Astrocyte of the spinal cord (primary cell): ENCODE data around the gene RNASE2.
A peak's percentile ranks its signal among the peaks of the same experiment; 100 is the strongest.
"Not testable (repeated sequence)": the region's sequence is repeated elsewhere in the genome, so short reads cannot be mapped to it uniquely, and the experiment has no call there.

ENCODE experiments used
- DNase-seq: peaks from one replicate; pipeline ENCODE4 v3.0.0; 2011; ENCODE audit warnings: low read depth, low spot score
- H3K4me3 ChIP-seq: 2 replicates; pipeline ENCODE4 v1.5.1; 2011; ENCODE audit warnings: low read depth, mild to moderate bottlenecking, low read length, moderate library complexity
- CTCF ChIP-seq: IDR thresholded peaks from 2 replicates; pipeline ENCODE4 v1.5.1; 2012; ENCODE audit warnings: low read depth, mild to moderate bottlenecking, low read length, inconsistent platforms
- in situ Hi-C: cut with HindIII; loops from 2 replicates; pipeline ENCODE4 v1.10.0; 2017; ENCODE audit warnings: low sequenced_read_pairs

RNASE2 gene

DNA sequence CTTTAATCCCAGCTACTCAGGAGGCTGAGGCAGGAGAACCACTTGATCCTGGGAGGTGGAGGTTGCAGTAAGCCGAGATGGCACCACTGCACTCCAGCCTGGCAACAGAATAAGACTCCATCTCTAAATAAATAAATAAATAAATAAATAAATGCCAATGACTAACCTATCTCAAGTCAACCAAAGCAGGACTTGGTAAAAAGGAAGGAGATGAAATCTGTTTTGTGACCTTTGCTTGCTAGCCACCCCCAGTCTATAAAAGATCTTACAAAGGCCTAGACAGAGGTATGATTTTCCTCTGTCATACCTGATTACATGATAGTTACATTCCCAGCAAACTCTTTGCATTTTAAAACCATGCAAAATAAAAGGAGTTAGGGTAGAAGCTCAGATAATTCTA, 21.0 kb downstream of the RNASE2 start:
- in situ Hi-C loops = no loop called here

GRCh38 chr14:20978687-20979086, 23.4 kb downstream of the RNASE2 start:
- no peak for TF ChIP-seq CTCF
- DNase-seq = no peak
- in situ Hi-C loops = no loop called here
- no peak overlapping the region for H3K4me3 ChIP-seq

More for the DNA sequence above, 21.0 kb downstream of the RNASE2 start:
- TF ChIP-seq CTCF = no peak
- DNase-seq = no peak
- H3K4me3 ChIP-seq = no peak overlapping the region

- in situ Hi-C loops = no loop called here
- TF ChIP-seq CTCF = no peak
- no peak overlapping the region for H3K4me3 ChIP-seq
- DNase-seq = no peak
Measured at GRCh38 chr14:20980906-20981305, 25.6 kb downstream of the RNASE2 start.

- no peak for DNase-seq
- in situ Hi-C loops = no loop called here
- H3K4me3 ChIP-seq = no peak overlapping the region
- TF ChIP-seq CTCF = no peak
Measured at GRCh38 chr14:20982646-20983369, 27.5 kb downstream of the RNASE2 start.

DNA sequence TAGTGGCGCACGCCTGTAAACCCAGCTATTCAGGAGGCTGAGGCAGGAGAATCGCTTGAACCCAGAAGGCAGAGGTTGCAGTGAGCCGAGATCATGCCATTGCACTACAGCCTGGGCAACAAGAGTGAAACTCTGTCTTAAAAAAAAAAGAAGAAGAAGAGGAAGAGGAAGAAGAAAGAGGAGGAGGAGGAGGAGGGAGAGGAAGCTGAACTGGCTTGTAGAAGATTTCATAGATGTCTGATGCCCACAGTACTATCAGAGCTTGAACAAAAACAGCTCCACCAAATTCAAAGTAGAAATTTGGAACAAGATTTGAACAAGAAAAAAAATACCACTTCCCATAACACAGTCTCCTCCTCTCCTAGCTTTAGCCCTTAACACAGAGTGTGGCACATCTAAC, 30.4 kb downstream of the RNASE2 start:
- DNase-seq, H3K4me3 ChIP-seq, in situ Hi-C loops: not testable (repeated sequence)

GRCh38 chr14:20986811-20987210, 31.5 kb downstream of the RNASE2 start:
- no peak for TF ChIP-seq CTCF

GRCh38 chr14:20988717-20989470, 33.6 kb downstream of the RNASE2 start:
- in situ Hi-C loops = no loop called here
- H3K4me3 ChIP-seq = no peak overlapping the region
- TF ChIP-seq CTCF = no peak
- DNase-seq = no peak

More at GRCh38 chr14:20986811-20987210, 31.5 kb downstream of the RNASE2 start:
- no peak overlapping the region for H3K4me3 ChIP-seq
- in situ Hi-C loops = no loop called here
- peak; percentile 94 for DNase-seq
